NOMO-1 (cell line): ENCODE data around the gene RABGGTA.

Experiments
- DNase-seq, 2 experiments: peaks; one replicate each; lab custom pipeline; 2025; ENCODE audit not compliant: unreplicated experiment in 2 of 2; lab: John Stamatoyannopoulos, UW

The RABGGTA gene

GRCh38 chr14:24261969-24262327 is 9.4 kb downstream of the RABGGTA start:
- no peak for DNase-seq

- DNase-seq, result no peak
Measured at GRCh38 chr14:24261256-24261968, 10.0 kb downstream of the RABGGTA start.

GRCh38 chr14:24260780-24261157 is 10.6 kb downstream of the RABGGTA start:
- no peak for DNase-seq

DNA sequence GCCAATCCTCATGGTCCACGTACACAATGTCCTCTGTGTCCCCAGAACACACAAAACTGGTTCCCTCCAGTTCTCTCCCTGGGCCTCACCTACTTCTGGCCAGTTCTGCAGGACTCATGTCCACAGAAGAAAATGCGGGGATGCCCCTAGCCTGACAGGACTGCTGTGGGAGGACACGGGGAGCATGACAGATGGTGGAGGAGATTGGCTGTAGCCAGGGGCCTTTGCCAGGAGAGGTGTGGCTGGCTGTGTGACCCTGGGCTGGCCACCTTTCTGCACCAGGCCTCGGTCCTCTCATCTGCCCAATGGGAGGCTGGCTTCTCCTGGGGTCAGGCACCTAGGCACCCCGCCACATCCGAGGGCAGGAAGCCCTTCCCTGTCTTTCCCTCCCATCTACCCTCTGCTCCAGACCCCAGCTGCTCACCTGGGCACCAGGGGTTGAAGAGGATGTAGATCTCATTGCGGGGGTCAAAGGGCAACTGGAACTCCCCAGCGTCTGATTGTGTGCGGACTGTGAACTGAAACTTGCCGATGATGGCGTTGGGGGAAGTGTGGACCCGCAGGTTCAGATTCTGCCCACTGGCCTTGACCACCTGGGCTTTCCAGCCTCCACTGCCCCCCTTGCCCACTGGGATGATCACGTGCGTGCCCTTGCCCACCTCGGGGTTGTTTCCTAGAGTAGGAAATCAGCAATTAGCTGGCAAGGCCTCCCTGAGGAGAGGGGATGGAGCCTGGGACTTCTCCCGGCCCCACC is 11.2 kb downstream of the RABGGTA start:
- no peak for DNase-seq

DNA sequence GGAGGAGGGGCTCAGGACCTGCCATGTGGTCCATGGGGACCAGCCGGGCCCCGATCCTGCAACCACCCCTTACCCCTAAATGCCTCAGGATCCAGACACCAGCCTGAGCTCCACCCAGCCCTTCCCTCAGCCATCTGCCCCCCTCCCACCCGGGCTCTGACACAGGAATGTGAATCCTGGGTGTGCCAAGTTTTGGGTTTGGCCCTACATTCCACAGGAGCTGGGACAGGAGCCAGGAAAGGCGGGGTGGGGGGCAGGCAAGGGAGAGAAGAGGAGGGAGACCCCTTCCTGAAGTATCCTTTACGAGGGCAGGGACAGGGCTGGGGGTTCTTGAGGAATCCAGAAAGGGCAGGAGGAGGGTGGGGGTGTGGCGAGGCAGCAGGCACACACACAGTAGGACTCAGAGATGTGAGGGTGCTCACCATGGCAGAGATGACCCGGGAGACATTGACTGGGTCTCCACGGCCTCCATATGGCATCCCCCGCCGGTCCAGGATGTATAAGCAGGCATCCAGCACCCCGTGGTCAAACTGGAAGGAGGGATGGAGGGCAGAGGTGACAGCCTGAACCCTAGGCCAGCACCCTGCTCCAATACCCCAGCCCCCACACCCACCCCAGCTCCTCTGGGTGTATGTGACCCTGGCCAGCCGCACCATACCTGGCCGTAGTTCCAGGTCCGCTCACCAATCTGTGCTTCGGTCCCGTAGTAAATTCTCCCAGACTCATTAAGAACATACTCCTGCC is 11.9 kb downstream of the RABGGTA start:
- no peak for DNase-seq

- DNase-seq, result no peak
Measured at GRCh38 chr14:24258548-24259265, 12.7 kb downstream of the RABGGTA start.

GRCh38 chr14:24258119-24258518 is 13.3 kb downstream of the RABGGTA start:
- no peak for DNase-seq

DNA sequence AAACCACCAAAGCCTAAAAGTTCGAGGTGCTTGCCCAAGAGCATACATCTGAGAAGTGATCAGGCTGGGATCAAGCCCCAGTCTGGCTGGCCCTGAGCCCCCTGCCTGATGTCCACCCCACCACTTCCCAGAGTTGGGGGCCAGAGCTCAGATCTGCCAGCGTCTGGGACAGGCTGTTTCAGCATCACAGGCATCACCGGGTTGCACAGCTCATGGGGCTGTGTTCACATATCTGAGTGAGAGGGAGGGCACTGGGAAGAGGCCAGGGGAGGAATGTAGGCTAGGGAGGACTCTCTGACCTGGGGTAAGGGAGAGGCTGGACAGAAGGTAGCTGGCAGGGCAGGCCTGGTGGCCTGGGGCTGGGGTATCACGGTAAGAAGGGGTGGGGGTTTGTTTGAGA is 14.4 kb downstream of the RABGGTA start:
- no peak for DNase-seq

- no peak for DNase-seq
Measured at GRCh38 chr14:24255931-24256711, 15.3 kb downstream of the RABGGTA start.

GRCh38 chr14:24255438-24255837 is 16.0 kb downstream of the RABGGTA start:
- DNase-seq, result no peak

- DNase-seq, result no peak
Measured at GRCh38 chr14:24254630-24255392, 16.6 kb downstream of the RABGGTA start.

DNA sequence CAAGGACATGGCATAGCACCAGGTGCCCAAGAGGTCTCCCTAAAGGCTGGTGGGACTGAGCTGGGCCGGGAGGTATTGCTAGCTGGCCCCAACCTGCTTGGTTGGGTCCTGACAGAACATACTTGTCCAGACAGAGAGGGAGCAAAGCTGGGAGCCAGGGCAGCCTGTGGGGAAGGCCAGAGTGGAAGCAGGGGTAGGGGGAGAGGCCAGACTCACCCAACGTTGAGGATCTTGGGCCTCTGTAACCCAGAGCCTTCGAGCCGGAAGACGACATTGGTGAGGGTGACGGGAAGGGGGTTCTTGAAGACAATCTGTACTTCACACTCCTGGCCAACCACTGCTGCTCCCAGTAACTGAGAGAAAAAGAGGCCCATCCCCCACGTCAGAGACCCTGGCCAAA is 17.5 kb downstream of the RABGGTA start:
- DNase-seq, result no peak

- no peak for DNase-seq
Measured at GRCh38 chr14:24252289-24253124, 18.9 kb downstream of the RABGGTA start.

DNA sequence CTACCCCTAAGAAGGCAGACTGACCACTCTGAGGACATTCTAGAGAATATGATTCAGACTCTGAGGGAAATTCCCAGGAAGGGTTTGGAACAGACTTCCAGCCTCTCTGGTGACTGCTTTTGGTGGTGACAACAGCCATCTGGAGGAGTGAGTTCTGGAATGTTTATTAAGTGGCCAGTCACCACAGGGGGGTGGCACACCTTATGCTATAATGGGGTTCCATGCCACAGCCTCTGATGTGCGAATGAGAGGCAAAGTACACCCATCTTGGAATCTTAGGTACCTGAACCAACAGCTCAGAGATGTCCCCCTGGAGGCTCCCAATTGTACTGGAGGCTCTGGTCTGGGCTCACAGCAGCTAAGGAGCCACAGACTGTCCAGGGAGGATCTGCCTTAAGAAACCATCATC is 19.5 kb downstream of the RABGGTA start:
- DNase-seq, result no peak

GRCh38 chr14:24250354-24250753 is 21.0 kb downstream of the RABGGTA start:
- DNase-seq, result no peak

DNA sequence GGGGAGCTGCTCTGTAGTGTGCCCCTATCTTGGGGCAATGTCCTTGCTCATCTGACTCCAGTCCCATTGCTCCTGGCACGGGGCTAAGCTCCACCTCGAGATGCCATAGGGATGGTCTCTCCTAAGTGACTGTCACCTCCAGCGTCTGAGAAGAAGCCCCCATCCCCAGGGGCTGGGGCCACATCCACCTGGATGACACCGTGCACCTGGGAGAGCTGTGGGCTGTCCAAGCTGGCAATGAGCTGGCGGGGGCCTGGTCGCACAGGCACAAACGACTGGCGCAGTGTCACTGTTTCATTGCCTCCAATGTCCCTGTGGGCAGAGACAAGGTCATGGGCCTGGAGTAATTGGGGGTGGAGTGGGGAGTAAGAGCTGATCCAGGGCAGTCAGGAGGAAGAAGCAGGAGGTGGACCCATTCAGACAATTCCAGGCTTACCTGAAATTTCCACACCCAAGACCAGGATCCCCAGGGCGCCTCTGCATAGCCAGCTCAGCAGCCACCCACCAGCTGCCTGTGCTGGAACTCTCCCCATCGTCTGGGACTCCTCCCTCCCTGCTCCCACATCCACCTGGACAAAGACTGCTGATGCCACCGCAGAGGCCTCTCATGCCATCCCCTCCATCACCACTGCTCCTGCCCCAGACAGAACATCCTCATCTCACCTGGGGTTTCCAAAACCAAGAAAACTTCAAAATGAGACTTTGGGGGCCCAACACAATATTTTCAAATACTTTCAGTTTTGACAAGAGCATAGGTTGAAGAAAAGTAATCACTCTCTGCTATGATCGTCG is 22.0 kb downstream of the RABGGTA start:
- DNase-seq, result no peak

DNA sequence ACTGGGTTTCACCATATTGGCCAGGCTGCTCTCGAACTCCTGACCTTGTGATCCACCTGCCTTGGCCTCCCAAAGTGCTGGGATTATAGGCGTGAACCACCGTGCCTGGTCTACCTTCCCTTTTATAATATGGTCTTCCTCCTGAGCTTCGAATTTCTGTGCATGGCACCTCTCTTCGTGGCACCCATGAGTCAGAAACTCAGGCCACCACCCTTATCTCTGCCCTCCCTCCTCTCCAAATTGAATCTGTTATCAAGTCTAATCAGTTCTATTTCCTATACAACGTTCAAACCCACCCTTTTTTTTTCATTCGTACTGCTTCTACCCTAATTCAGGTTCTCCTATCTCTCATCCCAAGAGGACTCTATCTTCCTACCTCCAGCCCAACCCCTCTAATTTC is 24.0 kb downstream of the RABGGTA start:
- no peak for DNase-seq

- DNase-seq, result peak; percentile 32 to 53
Measured at GRCh38 chr14:24246765-24247212, 24.6 kb downstream of the RABGGTA start.
